IMR-90 (cell line): ENCODE measurements around the gene SPRYD7.

Experiments used
- CHD1 ChIP-seq: IDR thresholded peaks from 2 replicates; pipeline ENCODE4 v1.6.1; 2012; ENCODE audit warnings: low read depth, low read length, improper control_type of control experiment
- CTCF ChIP-seq: conservative IDR thresholded peaks from 2 replicates; pipeline ENCODE4 v1.5.1; 2012; ENCODE audit warnings: mild to moderate bottlenecking, low read depth, low read length, improper control_type of control experiment
- MXI1 ChIP-seq: IDR thresholded peaks from 2 replicates; pipeline ENCODE4 v1.6.1; 2012; ENCODE audit warnings: low read depth, mild to moderate bottlenecking, low read length, moderate library complexity, borderline replicate concordance
- POLR2A ChIP-seq: IDR thresholded peaks from 2 replicates; pipeline ENCODE4 v1.6.1; 2012; ENCODE audit warnings: mild to moderate bottlenecking, low read depth, low read length
- RAD21 ChIP-seq: IDR thresholded peaks from 2 replicates; pipeline ENCODE4 v1.6.1; 2012; ENCODE audit warnings: low read length, improper control_type of control experiment
- RCOR1 ChIP-seq: IDR thresholded peaks from 2 replicates; pipeline ENCODE4 v1.6.1; 2012; ENCODE audit warnings: mild to moderate bottlenecking, low read length, improper control_type of control experiment; ENCODE audit not compliant: insufficient replicate concordance
- RFX5 ChIP-seq: IDR thresholded peaks from 2 replicates; pipeline ENCODE4 v1.8.0; 2012; ENCODE audit warnings: low read depth, mild to moderate bottlenecking, low read length, moderate library complexity
- SMC3 ChIP-seq: fragments of 150-350 bp; IDR thresholded peaks from 2 replicates; pipeline ENCODE4 v1.6.1; 2016; ENCODE audit warnings: low read depth, mild to moderate bottlenecking, antibody characterized with exemption, low read length, moderate library complexity
- USF2 ChIP-seq: fragments of 150-350 bp; IDR thresholded peaks from 2 replicates; pipeline ENCODE4 v1.6.1; 2017; ENCODE audit warnings: mild to moderate bottlenecking, antibody characterized with exemption, low read length, low read depth

GRCh38 chr13:49914947-49915346 is 21.2 kb downstream of the SPRYD7 start:
- TF ChIP-seq CTCF (no peak), RFX5 (no peak), MXI1 (no peak), RAD21 (no peak), POLR2A (no peak), CHD1 (no peak), SMC3 (no peak), USF2 (no peak), RCOR1 (no peak)
